Measurements from ENCODE around the gene LDLRAD4.

The LDLRAD4 gene

DNA sequence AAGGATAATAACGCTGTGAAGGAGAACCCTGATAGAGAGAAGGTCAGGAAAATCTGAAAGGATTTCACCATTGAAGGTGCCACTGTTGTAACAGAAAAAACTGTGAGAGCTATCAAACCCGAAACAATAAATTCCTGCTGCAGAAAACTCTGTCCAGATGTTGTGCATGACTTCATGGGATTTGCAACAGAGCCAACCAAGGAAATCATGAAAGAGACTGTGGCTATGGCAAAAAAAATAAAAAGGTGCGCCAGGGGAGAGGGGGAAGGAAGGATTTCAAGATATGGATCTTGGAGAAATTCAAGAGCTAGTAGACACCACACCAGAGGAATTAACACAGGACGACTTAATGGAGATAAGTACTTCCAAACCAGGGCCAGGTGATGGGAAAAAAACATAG is 88.0 kb downstream of the LDLRAD4 start:
- Histone ChIP-seq H2BK12ac (ENCODE audit: low read length) (no peak overlapping the region), H3K27ac (replicated peaks; ENCODE audit: low read length) (no peak overlapping the region), H3K4me3 (ENCODE audit: low read length in 2 of 2) (no peak overlapping the region), H2BK120ac (ENCODE audit: low read depth, low read length) (no peak overlapping the region), H3K27me3 (ENCODE audit: control insufficient read depth in 3 of 3, insufficient read depth in 3 of 3, low read depth in 1 of 3, low read length in 3 of 3) (no peaks in the 10 kb centered on the region), H3K14ac (ENCODE audit: low read length) (no peak overlapping the region), H3K36me3 (replicated peaks in 1 of 2; ENCODE audit: control insufficient read depth in 2 of 2, insufficient read depth in 2 of 2, low read length in 2 of 2) (no peaks in the 10 kb centered on the region), H2BK15ac (ENCODE audit: low read length) (no peak overlapping the region), H3K23ac (ENCODE audit: low read depth, low read length, poor library complexity) (no peak overlapping the region), H2AFZ (ENCODE audit: low read length) (no peak overlapping the region), H3K4ac (ENCODE audit: low read length) (no peak overlapping the region), H3K9me3 (replicated peaks in 1 of 2; ENCODE audit: control insufficient read depth in 2 of 2, insufficient read depth in 1 of 2, low read depth in 1 of 2, low read length in 2 of 2) (peaks cover 0 to 1% of the 10 kb centered on the region in 2 donors), H3K4me2 (ENCODE audit: insufficient read depth, low read length, poor library complexity, severe bottlenecking) (no peak overlapping the region), H3K4me1 (ENCODE audit: control insufficient read depth in 2 of 2, insufficient read depth in 1 of 2, low read depth in 1 of 2, low read length in 2 of 2) (no peaks in the 10 kb centered on the region), H3K9ac (ENCODE audit: low read depth, low read length, poor library complexity) (no peak overlapping the region), H3K18ac (ENCODE audit: low read length) (no peak overlapping the region), H4K8ac (ENCODE audit: low read depth, low read length) (no peak overlapping the region), H2BK5ac (ENCODE audit: low read length) (no peak overlapping the region), H2AK5ac (ENCODE audit: low read depth, low read length) (no peak overlapping the region), H3K79me1 (ENCODE audit: low read depth, low read length) (no peaks in the 10 kb centered on the region), H4K91ac (ENCODE audit: low read depth, low read length, poor library complexity) (no peak overlapping the region)
- DNase-seq (ENCODE audit: low spot score), result no peak
- no CpG with 5 or more reads among the region's 4 CpGs for WGBS, 2 donors (ENCODE audit: extremely low coverage in 2 of 2, insufficient read length in 2 of 2, insufficient replicate concordance in 1 of 2)

DNA sequence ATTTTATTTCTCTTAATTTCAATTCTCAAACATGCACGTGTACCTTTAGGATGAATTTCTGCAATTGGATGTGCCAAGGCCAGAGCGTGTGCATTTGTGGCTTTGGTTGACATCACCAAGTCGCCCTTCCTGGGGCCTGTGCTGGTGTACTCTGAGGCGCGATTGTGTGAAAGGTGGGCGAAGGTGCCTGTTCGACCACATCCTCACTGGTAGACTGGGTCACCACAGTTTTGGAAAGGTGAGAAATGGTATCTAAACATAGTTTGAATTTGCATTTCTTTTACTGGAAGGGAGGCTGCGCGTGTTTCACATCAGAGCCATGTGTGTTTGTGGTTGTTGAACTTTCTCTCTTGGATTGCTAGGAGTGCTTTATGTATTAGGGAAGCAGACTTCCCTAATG is 89.8 kb downstream of the LDLRAD4 start:
- H4K91ac ChIP-seq (ENCODE audit: low read depth, low read length, poor library complexity), result no peak overlapping the region
- H3K4me2 ChIP-seq (ENCODE audit: insufficient read depth, low read length, poor library complexity, severe bottlenecking), result no peak overlapping the region
- H2BK12ac ChIP-seq (ENCODE audit: low read length), result no peak overlapping the region
- H3K4me3 ChIP-seq (ENCODE audit: low read length in 2 of 2), result no peak overlapping the region
- no peak overlapping the region for H3K18ac ChIP-seq (ENCODE audit: low read length)
- no CpG with 5 or more reads among the region's 9 CpGs for WGBS, 2 donors (ENCODE audit: extremely low coverage in 2 of 2, insufficient read length in 2 of 2, insufficient replicate concordance in 1 of 2)
- H3K27me3 ChIP-seq (ENCODE audit: control insufficient read depth in 3 of 3, insufficient read depth in 3 of 3, low read depth in 1 of 3, low read length in 3 of 3), result no peaks in the 10 kb centered on the region
- no peak overlapping the region for H4K8ac ChIP-seq (ENCODE audit: low read depth, low read length)
- no peak for DNase-seq (ENCODE audit: low spot score)
- H3K79me1 ChIP-seq (ENCODE audit: low read depth, low read length), result no peaks in the 10 kb centered on the region
- H3K9me3 ChIP-seq (replicated peaks in 1 of 2; ENCODE audit: control insufficient read depth in 2 of 2, insufficient read depth in 1 of 2, low read depth in 1 of 2, low read length in 2 of 2), result peaks cover 0 to 1% of the 10 kb centered on the region in 2 donors
- H3K9ac ChIP-seq (ENCODE audit: low read depth, low read length, poor library complexity), result no peak overlapping the region
- no peak overlapping the region for H3K23ac ChIP-seq (ENCODE audit: low read depth, low read length, poor library complexity)
- H2AK5ac ChIP-seq (ENCODE audit: low read depth, low read length), result no peak overlapping the region
- H2BK120ac ChIP-seq (ENCODE audit: low read depth, low read length), result no peak overlapping the region
- no peak overlapping the region for H2BK15ac ChIP-seq (ENCODE audit: low read length)
- no peak overlapping the region for H3K4ac ChIP-seq (ENCODE audit: low read length)
- no peak overlapping the region for H3K14ac ChIP-seq (ENCODE audit: low read length)
- no peaks in the 10 kb centered on the region for H3K36me3 ChIP-seq (replicated peaks in 1 of 2; ENCODE audit: control insufficient read depth in 2 of 2, insufficient read depth in 2 of 2, low read length in 2 of 2)
- no peak overlapping the region for H2BK5ac ChIP-seq (ENCODE audit: low read length)
- no peak overlapping the region for H3K27ac ChIP-seq (replicated peaks; ENCODE audit: low read length)
- no peak overlapping the region for H2AFZ ChIP-seq (ENCODE audit: low read length)
- peaks cover 0 to 2% of the 10 kb centered on the region in 2 donors for H3K4me1 ChIP-seq (ENCODE audit: control insufficient read depth in 2 of 2, insufficient read depth in 1 of 2, low read depth in 1 of 2, low read length in 2 of 2)

DNA sequence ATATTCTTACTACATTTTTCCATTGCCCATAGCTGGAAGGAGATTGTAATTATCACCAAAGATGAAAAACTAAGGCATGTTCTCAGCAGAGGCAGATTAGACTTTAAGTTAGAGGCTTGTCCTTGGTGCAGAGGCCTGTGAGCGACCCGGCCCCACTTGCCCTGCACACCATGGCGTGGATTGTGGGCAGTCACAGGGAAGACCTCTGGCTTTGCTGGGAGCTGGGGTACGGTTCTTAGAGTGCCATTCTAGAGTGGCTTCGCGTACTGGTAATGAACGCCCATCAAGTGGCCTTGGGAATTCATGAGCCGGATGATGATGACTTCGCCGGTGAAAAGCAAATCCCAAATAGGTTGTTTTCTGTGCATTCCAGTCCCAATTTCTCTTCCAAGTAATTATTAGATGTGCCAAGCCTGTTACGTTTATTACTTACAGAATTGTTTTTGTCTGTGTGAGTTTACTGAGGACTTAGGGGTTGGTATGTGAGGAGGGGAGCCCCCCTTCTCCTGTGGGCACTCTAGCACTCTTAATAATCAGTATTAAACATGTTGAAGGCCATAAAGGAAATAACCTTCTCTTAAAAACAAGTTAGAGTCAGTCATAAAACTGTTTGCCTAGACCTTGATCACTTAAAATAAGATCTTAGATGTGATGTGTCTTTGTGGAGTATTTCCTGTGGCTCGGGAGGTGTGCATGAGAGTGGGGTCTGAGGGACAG is 90.6 kb downstream of the LDLRAD4 start:
- Histone ChIP-seq H4K91ac (ENCODE audit: low read depth, low read length, poor library complexity) (no peak overlapping the region), H2AFZ (ENCODE audit: low read length) (no peak overlapping the region), H4K8ac (ENCODE audit: low read depth, low read length) (no peak overlapping the region), H3K4me2 (ENCODE audit: insufficient read depth, low read length, poor library complexity, severe bottlenecking) (no peak overlapping the region), H3K9ac (ENCODE audit: low read depth, low read length, poor library complexity) (no peak overlapping the region), H3K79me1 (ENCODE audit: low read depth, low read length) (no peaks in the 10 kb centered on the region), H3K27ac (replicated peaks; ENCODE audit: low read length) (no peak overlapping the region), H2BK5ac (ENCODE audit: low read length) (no peak overlapping the region), H2BK12ac (ENCODE audit: low read length) (no peak overlapping the region), H2AK5ac (ENCODE audit: low read depth, low read length) (no peak overlapping the region), H2BK15ac (ENCODE audit: low read length) (no peak overlapping the region), H3K9me3 (replicated peaks in 1 of 2; ENCODE audit: control insufficient read depth in 2 of 2, insufficient read depth in 1 of 2, low read depth in 1 of 2, low read length in 2 of 2) (peaks cover 0 to 1% of the 10 kb centered on the region in 2 donors), H3K27me3 (ENCODE audit: control insufficient read depth in 3 of 3, insufficient read depth in 3 of 3, low read depth in 1 of 3, low read length in 3 of 3) (no peaks in the 10 kb centered on the region), H3K36me3 (replicated peaks in 1 of 2; ENCODE audit: control insufficient read depth in 2 of 2, insufficient read depth in 2 of 2, low read length in 2 of 2) (no peaks in the 10 kb centered on the region), H3K18ac (ENCODE audit: low read length) (no peak overlapping the region), H3K4ac (ENCODE audit: low read length) (no peak overlapping the region), H3K14ac (ENCODE audit: low read length) (no peak overlapping the region), H3K4me1 (ENCODE audit: control insufficient read depth in 2 of 2, insufficient read depth in 1 of 2, low read depth in 1 of 2, low read length in 2 of 2) (peaks cover 0 to 2% of the 10 kb centered on the region in 2 donors), H3K4me3 (ENCODE audit: low read length in 2 of 2) (no peak overlapping the region), H2BK120ac (ENCODE audit: low read depth, low read length) (no peak overlapping the region), H3K23ac (ENCODE audit: low read depth, low read length, poor library complexity) (no peak overlapping the region)
- WGBS, 2 donors (ENCODE audit: extremely low coverage in 2 of 2, insufficient read length in 2 of 2, insufficient replicate concordance in 1 of 2), result no CpG with 5 or more reads among the region's 12 CpGs
- DNase-seq (ENCODE audit: low spot score), result no peak

DNA sequence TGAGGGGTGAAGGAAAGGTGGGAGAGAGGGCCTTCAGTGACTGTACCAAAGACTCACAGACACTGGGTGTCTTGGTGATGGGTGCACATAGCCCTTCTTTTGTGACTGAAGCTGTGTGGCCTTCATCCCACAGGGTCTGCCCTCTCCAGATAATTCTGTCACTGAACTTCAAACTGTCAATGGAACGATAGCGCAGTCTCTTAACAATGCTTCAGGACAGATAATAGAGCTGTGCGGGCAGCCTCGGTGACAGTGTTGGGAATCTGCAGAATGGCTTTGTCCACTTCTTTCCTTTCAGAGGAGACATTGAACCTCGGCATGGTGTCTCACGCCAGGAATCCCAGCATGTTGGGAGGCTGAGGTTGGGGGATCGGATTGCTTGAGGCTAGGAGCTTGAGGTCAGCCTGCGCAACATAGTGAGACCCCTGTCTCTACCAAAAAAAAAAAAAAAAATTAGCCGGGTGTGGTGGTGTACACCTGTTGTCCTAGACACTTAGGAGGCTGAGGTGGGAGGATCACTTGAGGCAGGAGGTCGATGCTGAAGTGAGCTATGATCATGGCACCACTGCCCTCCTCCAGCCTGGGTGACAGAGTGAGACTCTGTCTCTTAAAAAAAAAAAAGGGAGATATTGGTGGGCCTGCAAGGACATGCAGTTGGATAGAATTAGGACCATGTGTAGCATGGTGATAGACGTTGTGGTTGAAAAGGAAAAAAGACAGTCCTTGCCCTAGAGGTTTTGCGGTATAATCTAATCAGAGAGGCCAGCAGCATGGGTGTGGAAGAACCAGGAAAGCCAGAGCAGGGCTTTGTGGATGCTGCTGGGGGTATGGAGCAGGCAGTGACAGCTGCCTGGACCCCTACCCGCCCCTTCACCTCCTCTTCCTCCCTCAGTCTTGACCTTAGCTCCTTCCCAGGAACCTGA is 91.4 kb downstream of the LDLRAD4 start:
- DNase-seq (ENCODE audit: low spot score), result no peak
- no CpG with 5 or more reads among the region's 13 CpGs for WGBS, 2 donors (ENCODE audit: extremely low coverage in 2 of 2, insufficient read length in 2 of 2, insufficient replicate concordance in 1 of 2)
- H3K4me1 ChIP-seq (ENCODE audit: control insufficient read depth in 2 of 2, insufficient read depth in 1 of 2, low read depth in 1 of 2, low read length in 2 of 2), result peaks cover 0 to 2% of the 10 kb centered on the region in 2 donors

More for the DNA sequence above, 91.4 kb downstream of the LDLRAD4 start:
- Histone ChIP-seq H3K4ac (ENCODE audit: low read length) (no peak overlapping the region), H2BK12ac (ENCODE audit: low read length) (no peak overlapping the region), H2BK15ac (ENCODE audit: low read length) (no peak overlapping the region), H3K27me3 (ENCODE audit: control insufficient read depth in 3 of 3, insufficient read depth in 3 of 3, low read depth in 1 of 3, low read length in 3 of 3) (no peaks in the 10 kb centered on the region), H2BK120ac (ENCODE audit: low read depth, low read length) (no peak overlapping the region), H3K4me3 (ENCODE audit: low read length in 2 of 2) (no peak overlapping the region), H3K36me3 (replicated peaks in 1 of 2; ENCODE audit: control insufficient read depth in 2 of 2, insufficient read depth in 2 of 2, low read length in 2 of 2) (no peaks in the 10 kb centered on the region), H4K8ac (ENCODE audit: low read depth, low read length) (no peak overlapping the region), H2AK5ac (ENCODE audit: low read depth, low read length) (no peak overlapping the region), H3K4me2 (ENCODE audit: insufficient read depth, low read length, poor library complexity, severe bottlenecking) (no peak overlapping the region), H3K14ac (ENCODE audit: low read length) (no peak overlapping the region), H3K18ac (ENCODE audit: low read length) (no peak overlapping the region), H2AFZ (ENCODE audit: low read length) (no peak overlapping the region), H3K9me3 (replicated peaks in 1 of 2; ENCODE audit: control insufficient read depth in 2 of 2, insufficient read depth in 1 of 2, low read depth in 1 of 2, low read length in 2 of 2) (peaks cover 0 to 3% of the 10 kb centered on the region in 2 donors), H3K9ac (ENCODE audit: low read depth, low read length, poor library complexity) (no peak overlapping the region), H3K27ac (replicated peaks; ENCODE audit: low read length) (no peak overlapping the region), H3K23ac (ENCODE audit: low read depth, low read length, poor library complexity) (no peak overlapping the region), H4K91ac (ENCODE audit: low read depth, low read length, poor library complexity) (no peak overlapping the region), H3K79me1 (ENCODE audit: low read depth, low read length) (no peaks in the 10 kb centered on the region), H2BK5ac (ENCODE audit: low read length) (no peak overlapping the region)
